ENCODE results near the gene ELF2.
"Not testable (repeated sequence)": the region's sequence is repeated elsewhere in the genome, so short reads cannot be mapped to it uniquely, and the experiment has no call there.

The ELF2 gene

DNA sequence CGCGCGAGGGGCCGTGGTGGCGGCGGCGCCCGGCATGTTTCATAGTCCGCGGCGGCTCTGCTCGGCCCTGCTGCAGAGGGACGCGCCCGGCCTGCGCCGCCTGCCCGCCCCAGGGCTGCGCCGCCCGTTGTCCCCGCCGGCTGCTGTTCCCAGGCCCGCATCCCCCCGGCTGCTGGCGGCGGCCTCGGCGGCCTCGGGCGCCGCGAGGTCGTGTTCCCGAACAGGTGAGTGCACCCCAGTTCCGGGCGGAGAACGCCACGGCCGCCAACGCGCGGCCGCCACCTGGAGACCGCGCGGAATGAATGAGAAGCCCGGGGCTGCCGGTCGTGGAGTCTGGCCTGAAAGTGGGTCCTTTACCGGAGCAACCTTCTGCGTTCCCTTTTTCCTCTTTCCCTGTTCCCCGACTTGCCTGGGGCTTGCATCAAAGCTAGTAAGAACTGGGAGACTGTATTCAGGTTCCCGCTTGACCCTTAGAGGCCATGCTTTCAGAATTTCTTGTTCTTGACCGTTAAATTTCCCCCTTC is 161.0 kb downstream of the ELF2 start:
- in situ Hi-C loops (cut with HindIII; ENCODE audit: low pct_unique_long_range_greater_than_20kb, low sequenced_read_pairs): no loop called here
- no peak for TF ChIP-seq JUND (IDR thresholded peaks at IDR 0.05; ENCODE audit: low read depth)
- peak in 1 of 2 experiments; percentile 41 for DNase-seq (ENCODE audit: low read depth in 1 of 2, low spot score in 1 of 2)

DNA sequence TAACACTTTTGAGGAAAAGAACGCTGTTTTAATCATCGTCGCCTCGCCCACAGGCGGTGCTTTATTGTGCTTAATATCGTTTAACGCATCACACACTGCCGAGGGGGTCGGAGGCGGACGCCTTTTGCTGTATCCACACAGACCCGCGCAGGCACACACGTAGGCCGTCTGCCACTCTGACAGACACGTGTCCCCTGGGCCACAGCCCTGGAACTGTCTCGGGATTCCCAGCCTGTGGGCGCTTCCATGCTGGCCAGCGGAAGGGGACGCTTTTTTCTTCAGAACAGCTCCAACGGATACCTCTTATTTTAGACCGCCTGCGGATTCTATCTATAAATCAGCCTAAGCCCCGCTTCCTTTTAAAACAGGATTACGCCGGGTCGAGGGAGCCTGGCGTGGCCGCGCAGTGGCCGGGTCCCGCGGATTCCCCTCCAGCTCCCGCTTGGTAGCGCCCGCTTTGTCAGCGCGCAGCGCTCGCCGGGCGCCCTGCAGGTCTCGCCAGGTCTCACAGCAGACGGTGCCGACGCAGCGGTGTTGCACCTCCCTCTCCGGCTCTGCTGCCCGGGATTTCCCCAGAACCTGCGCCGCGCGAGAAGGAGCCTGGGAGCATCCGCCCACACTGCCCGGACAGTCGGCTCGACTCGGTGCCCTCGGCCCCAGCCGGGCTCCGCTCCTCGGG is 161.6 kb downstream of the ELF2 start, which contains the start of gene NOCT:
TSS of gene NOCT (plus strand) at position 513 of the 679 bp plus-strand sequence. CDS start 201 bp downstream, outside the sequence.
- TF ChIP-seq JUND (IDR thresholded peaks at IDR 0.05; ENCODE audit: low read depth): 0 out of 2 replicates have a peak, but pooled peaks have one; percentile 18
- in situ Hi-C loops (cut with HindIII; ENCODE audit: low pct_unique_long_range_greater_than_20kb, low sequenced_read_pairs): no loop called here
- peak; percentile 72 to 91 for DNase-seq (ENCODE audit: low read depth in 1 of 2, low spot score in 1 of 2)

DNA sequence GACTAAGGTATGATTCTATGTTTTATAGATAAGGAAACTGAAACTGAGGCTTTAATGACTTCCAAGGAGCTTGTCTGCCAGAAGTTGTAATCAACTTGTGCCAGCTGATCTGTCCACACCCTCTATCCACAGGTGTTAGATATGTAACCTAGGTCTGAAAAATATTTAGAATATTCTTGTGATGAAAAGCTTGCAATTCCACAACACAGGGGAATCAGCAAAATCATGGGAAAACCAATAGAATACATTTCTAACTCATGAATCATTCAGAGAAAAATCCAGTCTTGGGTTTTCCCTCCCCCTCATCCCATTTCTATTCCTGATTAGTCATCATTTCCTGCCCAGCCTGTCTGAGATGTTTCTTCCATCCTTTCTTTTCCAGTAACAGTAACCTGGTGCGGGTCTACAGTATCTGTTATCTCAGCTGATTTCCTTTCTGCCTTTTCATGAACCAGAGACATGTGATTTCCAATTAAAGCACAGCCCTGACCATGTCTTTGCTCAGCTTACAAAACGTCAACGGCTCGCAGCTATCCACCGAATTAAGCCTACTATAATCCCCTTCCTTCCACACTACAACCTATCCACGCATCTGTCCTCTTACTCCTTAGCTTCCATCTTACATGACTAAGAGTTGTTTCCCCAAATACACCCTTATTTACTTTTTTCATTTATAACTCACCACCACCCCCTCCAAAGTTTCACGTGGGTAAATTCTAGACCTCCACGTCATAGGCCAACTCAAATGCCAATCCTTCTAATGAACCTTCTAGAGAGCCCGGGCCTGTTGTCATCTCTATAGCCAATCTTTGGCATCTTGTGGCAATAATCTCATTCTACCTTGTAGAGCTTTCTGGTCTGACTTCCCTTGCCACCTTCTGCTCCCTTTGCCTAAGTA is 162.4 kb downstream of the ELF2 start:
- no peak for TF ChIP-seq JUND (IDR thresholded peaks at IDR 0.05; ENCODE audit: low read depth)
- in situ Hi-C loops (cut with HindIII; ENCODE audit: low pct_unique_long_range_greater_than_20kb, low sequenced_read_pairs): no loop called here
- DNase-seq (ENCODE audit: low read depth in 1 of 2, low spot score in 1 of 2): peak in 1 of 2 experiments; percentile 58

DNA sequence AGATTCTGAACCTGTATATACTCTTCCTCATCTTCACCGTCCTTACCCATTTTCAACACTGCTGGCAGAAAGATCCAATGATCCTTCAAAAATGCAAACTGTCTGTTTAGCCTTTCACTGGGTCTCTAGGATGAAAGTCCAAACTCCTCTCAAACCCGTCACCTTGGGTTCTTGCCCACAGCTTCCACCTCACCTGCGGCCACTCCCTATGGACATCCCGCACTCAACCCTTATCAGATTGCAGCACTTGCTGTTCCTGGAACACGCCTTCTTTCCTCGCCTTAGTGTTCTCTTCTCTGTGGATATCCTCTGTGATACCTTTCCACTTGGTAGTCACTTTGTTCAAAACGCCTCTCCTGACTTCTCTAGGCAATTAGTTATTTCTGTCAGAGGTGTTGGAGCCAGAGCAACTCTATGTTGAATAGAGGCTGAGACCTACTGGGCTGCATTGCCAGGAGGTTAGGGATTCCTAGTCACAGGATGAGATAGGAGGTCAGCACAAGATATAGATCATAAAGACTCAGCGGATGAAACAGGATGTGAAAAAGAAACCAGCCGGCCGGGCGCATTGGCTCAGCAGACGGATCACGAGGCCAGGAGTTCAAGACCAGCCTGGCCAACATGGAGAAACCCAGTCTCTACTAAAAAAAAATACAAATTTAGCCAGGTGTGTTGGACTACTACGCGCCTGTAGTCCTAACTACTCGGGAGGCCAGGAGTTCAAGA is 165.6 kb downstream of the ELF2 start:
- DNase-seq (ENCODE audit: low read depth in 1 of 2, low spot score in 1 of 2): no peak
- in situ Hi-C loops (cut with HindIII; ENCODE audit: low pct_unique_long_range_greater_than_20kb, low sequenced_read_pairs): no loop called here
- no peak for TF ChIP-seq JUND (IDR thresholded peaks at IDR 0.05; ENCODE audit: low read depth)

DNA sequence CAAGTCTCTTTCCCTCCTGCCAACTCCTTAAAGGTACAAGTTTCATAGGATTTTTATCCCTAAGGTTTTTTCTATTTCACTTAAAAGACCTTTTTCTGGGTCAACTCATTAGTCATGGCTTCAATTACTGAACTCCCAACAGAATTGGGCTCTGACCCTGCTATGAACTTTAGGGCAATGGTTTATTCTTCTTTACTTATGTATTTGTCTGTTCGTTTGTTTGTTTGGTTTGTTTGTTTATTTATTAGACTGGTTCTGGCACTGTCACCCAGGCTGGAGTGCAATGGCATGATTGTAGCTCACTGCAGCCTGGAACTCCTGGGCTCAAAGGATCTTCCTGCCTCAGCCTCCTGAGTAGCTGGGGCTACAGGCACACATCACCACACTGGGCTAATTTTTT is 167.3 kb downstream of the ELF2 start:
- peak in 1 of 2 experiments; percentile 35 for DNase-seq (ENCODE audit: low read depth in 1 of 2, low spot score in 1 of 2)
- TF ChIP-seq JUND (IDR thresholded peaks at IDR 0.05; ENCODE audit: low read depth): no peak
- in situ Hi-C loops (cut with HindIII; ENCODE audit: low pct_unique_long_range_greater_than_20kb, low sequenced_read_pairs): no loop called here

DNA sequence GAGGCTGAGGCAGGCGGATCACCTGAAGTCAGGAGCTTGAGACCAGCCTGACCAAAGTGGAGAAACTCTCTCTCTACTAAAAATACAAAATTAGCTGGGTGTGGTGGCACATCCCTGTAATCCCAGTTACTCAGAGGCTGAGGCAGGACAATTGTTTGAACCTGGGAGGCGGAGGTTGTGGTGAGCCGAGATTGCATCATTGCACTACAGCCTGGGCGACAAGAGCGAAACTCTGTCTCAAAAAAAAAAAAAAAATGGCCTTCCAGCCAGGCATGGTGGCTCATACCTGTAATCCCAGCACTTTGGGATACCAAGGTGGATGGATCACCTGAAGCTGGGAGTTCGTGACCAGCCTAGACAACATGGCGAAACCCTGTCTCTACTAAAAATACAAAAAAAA is 168.7 kb downstream of the ELF2 start:
- DNase-seq (ENCODE audit: low read depth in 1 of 2, low spot score in 1 of 2); in situ Hi-C loops (cut with HindIII; ENCODE audit: low pct_unique_long_range_greater_than_20kb, low sequenced_read_pairs): not testable (repeated sequence)

DNA sequence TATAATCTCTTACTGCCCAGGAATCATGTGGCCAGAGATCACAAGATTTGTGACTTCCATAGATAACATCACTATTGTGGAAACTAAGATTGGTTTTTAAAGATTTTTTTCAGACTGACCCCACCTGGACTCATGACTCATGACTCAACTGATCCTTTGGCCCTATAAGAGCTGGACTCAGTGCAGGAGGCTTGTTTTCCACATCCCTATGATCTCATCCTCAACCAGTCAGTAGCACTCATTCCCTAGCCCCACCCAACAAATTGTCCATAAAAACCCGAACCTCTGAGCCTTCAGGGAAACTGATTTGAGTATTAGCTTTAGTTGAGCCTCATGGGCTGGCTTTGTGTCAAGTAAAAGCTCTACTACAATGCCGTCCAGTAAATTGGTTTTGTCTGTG is 169.4 kb downstream of the ELF2 start:
- DNase-seq (ENCODE audit: low read depth in 1 of 2, low spot score in 1 of 2): no peak
- no peak for TF ChIP-seq JUND (IDR thresholded peaks at IDR 0.05; ENCODE audit: low read depth)
- in situ Hi-C loops (cut with HindIII; ENCODE audit: low pct_unique_long_range_greater_than_20kb, low sequenced_read_pairs): no loop called here
